ENCODE data around the gene GGPS1. TPM values are rescaled to one million over a fixed set of nuclear protein-coding genes. Genes with fewer than 3 reads are reported as not detected.

Gene GGPS1
- total RNA-seq, 4 donors from 2014 or later, result 25.7 to 30.5 (median 28.7) TPM

- no peaks in the 10 kb centered on the region for H3K9me3 ChIP-seq
- no peaks in the 10 kb centered on the region for H3K27me3 ChIP-seq
- DNase-seq (ENCODE audit: extremely low spot score), result no peak
- peak within 1 kb of the TSS; percentile 90 to 99 (median 98) for H3K27ac ChIP-seq (replicated peaks in 1 of 4)
- peak within 1 kb of the TSS; percentile 73 to 100 (median 86) for H3K4me3 ChIP-seq
- H3K36me3 ChIP-seq, result no peaks in the 10 kb centered on the region
- TF ChIP-seq POLR2AphosphoS5 (IDR thresholded peaks at IDR 0.05), result peak; percentile 57 to 81
- TF ChIP-seq EP300 (IDR thresholded peaks at IDR 0.05), result no peak
- peak; percentile 79 for TF ChIP-seq POLR2A (IDR thresholded peaks at IDR 0.05; ENCODE audit: low read depth)
- H3K4me1 ChIP-seq, result peaks cover 61 to 77% (median 75%) of the 10 kb centered on the region in 4 donors
- 0% methylated on average over 25 of the region's 58 CpGs for WGBS
- intact Hi-C loops (cut with DNase I), result loop anchor here (5.0 to 10.0 kb wide), 4 partner anchors 75 to 203 kb away; partner anchors contain the start of genes B3GALNT2 and TOMM20
Measured at GRCh38 chr1:235327559-235328270, 655 bp upstream of the GGPS1 start, which contains the start of gene ARID4B. Gene ARID4B (minus strand): TSS chr1:235328179. CDS start chr1:235326919, 1,260 bp downstream.

- peaks cover 54 to 76% (median 72%) of the 10 kb centered on the region in 4 donors for H3K4me1 ChIP-seq
Measured at GRCh38 chr1:235329139-235329902, 951 bp downstream of the GGPS1 start.

GRCh38 chr1:235330918-235331285, 2.5 kb downstream of the GGPS1 start:
- Histone ChIP-seq H3K36me3 (peaks cover 6 to 10% (median 7%) of the 10 kb centered on the region in 4 donors), H3K27ac (replicated peaks in 1 of 4) (peak overlapping the region in 3 of 4 donors; percentile 17 to 90 (median 23)), H3K4me1 (peaks cover 38 to 66% (median 56%) of the 10 kb centered on the region in 4 donors), H3K27me3 (no peaks in the 10 kb centered on the region), H3K4me3 (no peak overlapping the region), H3K9me3 (no peaks in the 10 kb centered on the region)
- no peak for DNase-seq (ENCODE audit: extremely low spot score)
- intact Hi-C loops (cut with DNase I), result no loop called here
- 81% methylated on average over 5 of the region's 5 CpGs for WGBS
- no peak for TF ChIP-seq EP300 (IDR thresholded peaks at IDR 0.05)
- TF ChIP-seq CTCF (IDR thresholded peaks at IDR 0.05), result no peak
- TF ChIP-seq POLR2AphosphoS5 (IDR thresholded peaks at IDR 0.05), result no peak
- no peak for TF ChIP-seq POLR2A (IDR thresholded peaks at IDR 0.05; ENCODE audit: low read depth)

More at GRCh38 chr1:235329139-235329902, 951 bp downstream of the GGPS1 start:
- Histone ChIP-seq H3K27ac (replicated peaks in 1 of 4) (peak overlapping the region; percentile 85 to 99 (median 94)), H3K36me3 (no peaks in the 10 kb centered on the region), H3K9me3 (no peaks in the 10 kb centered on the region), H3K27me3 (no peaks in the 10 kb centered on the region), H3K4me3 (peak overlapping the region; percentile 73 to 100 (median 86))
- no peak for DNase-seq (ENCODE audit: extremely low spot score)
- no peak for TF ChIP-seq EP300 (IDR thresholded peaks at IDR 0.05)
- no peak for TF ChIP-seq POLR2AphosphoS5 (IDR thresholded peaks at IDR 0.05)
- TF ChIP-seq CTCF (IDR thresholded peaks at IDR 0.05), result no peak
- no peak for TF ChIP-seq POLR2A (IDR thresholded peaks at IDR 0.05; ENCODE audit: low read depth)
- WGBS, result 2% methylated on average over 24 of the region's 24 CpGs
- intact Hi-C loops (cut with DNase I), result loop anchor here (5.0 to 10.0 kb wide), 4 partner anchors 77 to 205 kb away; partner anchors contain the start of genes B3GALNT2 and TOMM20

- no peaks in the 10 kb centered on the region for H3K27me3 ChIP-seq
- H3K36me3 ChIP-seq, result peaks cover 10 to 15% (median 12%) of the 10 kb centered on the region in 4 donors
- no peak for TF ChIP-seq EP300 (IDR thresholded peaks at IDR 0.05)
- no peak for TF ChIP-seq POLR2AphosphoS5 (IDR thresholded peaks at IDR 0.05)
- no peak for TF ChIP-seq CTCF (IDR thresholded peaks at IDR 0.05)
- TF ChIP-seq POLR2A (IDR thresholded peaks at IDR 0.05; ENCODE audit: low read depth), result no peak
- H3K4me1 ChIP-seq, result peaks cover 33 to 61% (median 51%) of the 10 kb centered on the region in 4 donors
- H3K27ac ChIP-seq (replicated peaks in 1 of 4), result peak overlapping the region in 3 of 4 donors; percentile 14 to 20 (median 17)
- no peak overlapping the region for H3K4me3 ChIP-seq
- 43% methylated on average over 3 of the region's 3 CpGs for WGBS
- H3K9me3 ChIP-seq, result no peaks in the 10 kb centered on the region
- intact Hi-C loops (cut with DNase I), result no loop called here
- no peak for DNase-seq (ENCODE audit: extremely low spot score)
Measured at GRCh38 chr1:235331401-235331800, 3.0 kb downstream of the GGPS1 start.

- intact Hi-C loops (cut with DNase I), result no loop called here
- no peak for TF ChIP-seq CTCF (IDR thresholded peaks at IDR 0.05)
- TF ChIP-seq POLR2AphosphoS5 (IDR thresholded peaks at IDR 0.05), result no peak
- TF ChIP-seq EP300 (IDR thresholded peaks at IDR 0.05), result no peak
- no peak for TF ChIP-seq POLR2A (IDR thresholded peaks at IDR 0.05; ENCODE audit: low read depth)
- H3K27me3 ChIP-seq, result no peaks in the 10 kb centered on the region
- DNase-seq (ENCODE audit: extremely low spot score), result no peak
- H3K9me3 ChIP-seq, result no peaks in the 10 kb centered on the region
- H3K27ac ChIP-seq (replicated peaks in 1 of 4), result no peak overlapping the region
- H3K4me1 ChIP-seq, result peaks cover 19 to 39% (median 26%) of the 10 kb centered on the region in 4 donors
- H3K4me3 ChIP-seq, result no peak overlapping the region
- peaks cover 22 to 62% (median 45%) of the 10 kb centered on the region in 4 donors for H3K36me3 ChIP-seq
- 80% methylated on average over 4 of the region's 4 CpGs for WGBS
Measured at GRCh38 chr1:235336903-235337302, 8.5 kb downstream of the GGPS1 start.

Measured in esophagus muscularis mucosa (tissue), 4 donors.